Mucosa of descending colon (tissue), 3 donors: Measurements from ENCODE around the gene EHMT2. TPM values are rescaled to one million over a fixed set of nuclear protein-coding genes. Genes with fewer than 3 reads are reported as not detected.
A peak's percentile ranks its signal among the peaks of the same experiment; 100 is the strongest.
"Not testable (repeated sequence)": the region's sequence is repeated elsewhere in the genome, so short reads cannot be mapped to it uniquely, and the experiment has no call there.

ENCODE experiments used
- ATAC-seq: fragments of 200-7000 bp; cut with Tn5 transposase; one replicate; pipeline ENCODE4 v1.9.1; 2020; ENCODE audit warnings: mild to moderate bottlenecking, moderate library complexity
- DNase-seq, 3 donors: peaks; one replicate each; pipeline ENCODE4 v3.0.0-alpha.2; 2020
- H3K36me3 ChIP-seq: fragments of 200-600 bp; one replicate; pipeline ENCODE4 v1.8.0; 2021; ENCODE audit warnings: low read depth, mild to moderate bottlenecking
- H3K4me1 ChIP-seq: fragments of 200-600 bp; one replicate; pipeline ENCODE4 v1.8.0; 2021; ENCODE audit warnings: low read depth, mild to moderate bottlenecking
- H3K4me3 ChIP-seq: fragments of 200-600 bp; one replicate; pipeline ENCODE4 v1.8.0; 2021; ENCODE audit warnings: mild to moderate bottlenecking
- H3K9me3 ChIP-seq: fragments of 200-600 bp; one replicate; pipeline ENCODE4 v1.8.0; 2021; ENCODE audit warnings: mild to moderate bottlenecking
- CTCF ChIP-seq: fragments of 200-600 bp; IDR thresholded peaks from one replicate; pipeline ENCODE4 v1.8.0; 2022; ENCODE audit warnings: antibody characterized with exemption, mild to moderate bottlenecking
- intact Hi-C, 2 donors: fragments of 100-400 bp; cut with DNase I in 1 of 2; cut with micrococcal nuclease in 1 of 2; formaldehyde crosslinking; loops; one replicate each; pipeline versions ENCODE4 v1.11.0 to v1.11.1; 2022; cut with DNase I, micrococcal nuclease
- total RNA-seq, 3 donors: library from RNA; stranded (reverse); fragmentation: NEBNext Ultra II Directional in 2 of 3; extraction: Animal tissue kit (Norgen Biotek cat#: 25700) in 2 of 3; gene quantifications; one replicate each; pipeline versions ENCODE4 v1.2.1 to v1.2.4, GENCODE V29; 2021 to 2023
- donor health status: DM: no; HTN: no; CAD: no; lungs with moderate emphysema.
- donor health status: DM: no; HTN: no; CAD: no.
- donor health status: DM: no; HTN: yes; CAD: no.

The EHMT2 gene
- total RNA-seq, 3 donors from 2014 or later = 29.6 to 50.1 (median 36.4) TPM

GRCh38 chr6:31943742-31944141 lies 46.2 kb upstream of the EHMT2 start:
- DNase-seq = no peak
- H3K9me3 ChIP-seq = no peaks in the 10 kb centered on the region
- no peak for TF ChIP-seq CTCF
- no peaks in the 10 kb centered on the region for H3K36me3 ChIP-seq
- peaks cover 10% of the 10 kb centered on the region for H3K4me1 ChIP-seq
- intact Hi-C loops = no loop called here
- H3K4me3 ChIP-seq = no peak overlapping the region
- ATAC-seq = no peak

- no peak for TF ChIP-seq CTCF
- Histone ChIP-seq H3K9me3 (no peaks in the 10 kb centered on the region), H3K4me3 (no peak overlapping the region), H3K36me3 (no peaks in the 10 kb centered on the region), H3K4me1 (no peaks in the 10 kb centered on the region)
- intact Hi-C loops = no loop called here
- ATAC-seq (peak; percentile 64), DNase-seq (no peak)
Measured at GRCh38 chr6:31940256-31940664, 42.8 kb upstream of the EHMT2 start.

GRCh38 chr6:31935823-31936222 lies 38.3 kb upstream of the EHMT2 start:
- H3K36me3 ChIP-seq = no peaks in the 10 kb centered on the region
- no peak for DNase-seq
- intact Hi-C loops = no loop called here
- no peaks in the 10 kb centered on the region for H3K9me3 ChIP-seq
- no peak for ATAC-seq
- H3K4me3 ChIP-seq = no peak overlapping the region
- no peak for TF ChIP-seq CTCF
- no peaks in the 10 kb centered on the region for H3K4me1 ChIP-seq

- Histone ChIP-seq H3K9me3 (no peaks in the 10 kb centered on the region), H3K4me3 (no peak overlapping the region), H3K36me3 (no peaks in the 10 kb centered on the region), H3K4me1 (no peaks in the 10 kb centered on the region)
- intact Hi-C loops = no loop called here
- no peak for ATAC-seq
- no peak for TF ChIP-seq CTCF
- no peak for DNase-seq
Measured at GRCh38 chr6:31935021-31935420, 37.5 kb upstream of the EHMT2 start.

GRCh38 chr6:31933537-31933936 lies 36.0 kb upstream of the EHMT2 start:
- ATAC-seq (no peak), DNase-seq (no peak)
- no peaks in the 10 kb centered on the region for H3K4me1 ChIP-seq
- intact Hi-C loops = no loop called here
- no peaks in the 10 kb centered on the region for H3K9me3 ChIP-seq
- no peaks in the 10 kb centered on the region for H3K36me3 ChIP-seq
- no peak overlapping the region for H3K4me3 ChIP-seq
- no peak for TF ChIP-seq CTCF

GRCh38 chr6:31932137-31932536 lies 34.6 kb upstream of the EHMT2 start:
- ATAC-seq, intact Hi-C loops, H3K4me1 ChIP-seq, DNase-seq, H3K9me3 ChIP-seq, H3K4me3 ChIP-seq, H3K36me3 ChIP-seq: not testable (repeated sequence)
